22Rv1 (cell line): ENCODE data around the gene NPAS4.

Experiments used
- H3K27ac ChIP-seq: fragments of 450-650 bp; 2 replicates; pipeline ENCODE4 v1.5.1; 2017
- ZFX ChIP-seq: fragments of 450-650 bp; IDR thresholded peaks from 2 replicates; pipeline ENCODE4 v1.6.1; 2017; ENCODE audit warnings: antibody characterized with exemption, borderline replicate concordance
- TF ChIP-seq, protein P1 (sequence below): fragments of 450-650 bp; IDR thresholded peaks from 2 replicates; pipeline ENCODE4 v1.5.1; 2017; ENCODE audit warnings: mild to moderate bottlenecking

Gene NPAS4

DNA sequence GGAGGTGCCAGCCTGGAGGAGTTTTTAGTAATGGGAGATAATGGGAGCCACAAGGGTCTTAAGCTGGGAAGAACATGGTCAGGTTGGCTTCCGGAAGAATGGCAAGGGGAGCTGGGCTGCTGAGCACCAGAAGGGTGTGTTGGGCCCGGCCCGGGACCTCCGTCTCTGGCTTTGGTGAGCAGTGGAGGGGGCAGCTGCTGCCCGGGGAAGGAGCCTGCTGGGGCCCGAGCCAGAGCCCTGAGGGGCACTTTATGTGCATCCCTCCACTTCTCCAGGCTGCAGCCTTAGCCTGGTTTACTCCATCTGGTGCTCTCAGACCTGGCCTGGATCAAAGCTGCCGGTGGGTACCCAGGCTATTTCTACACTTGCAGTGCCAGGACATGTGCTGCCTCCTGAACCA, 8.7 kb upstream of the NPAS4 start:
- no peak for TF ChIP-seq ZFX
- TF ChIP-seq, protein P1, sequence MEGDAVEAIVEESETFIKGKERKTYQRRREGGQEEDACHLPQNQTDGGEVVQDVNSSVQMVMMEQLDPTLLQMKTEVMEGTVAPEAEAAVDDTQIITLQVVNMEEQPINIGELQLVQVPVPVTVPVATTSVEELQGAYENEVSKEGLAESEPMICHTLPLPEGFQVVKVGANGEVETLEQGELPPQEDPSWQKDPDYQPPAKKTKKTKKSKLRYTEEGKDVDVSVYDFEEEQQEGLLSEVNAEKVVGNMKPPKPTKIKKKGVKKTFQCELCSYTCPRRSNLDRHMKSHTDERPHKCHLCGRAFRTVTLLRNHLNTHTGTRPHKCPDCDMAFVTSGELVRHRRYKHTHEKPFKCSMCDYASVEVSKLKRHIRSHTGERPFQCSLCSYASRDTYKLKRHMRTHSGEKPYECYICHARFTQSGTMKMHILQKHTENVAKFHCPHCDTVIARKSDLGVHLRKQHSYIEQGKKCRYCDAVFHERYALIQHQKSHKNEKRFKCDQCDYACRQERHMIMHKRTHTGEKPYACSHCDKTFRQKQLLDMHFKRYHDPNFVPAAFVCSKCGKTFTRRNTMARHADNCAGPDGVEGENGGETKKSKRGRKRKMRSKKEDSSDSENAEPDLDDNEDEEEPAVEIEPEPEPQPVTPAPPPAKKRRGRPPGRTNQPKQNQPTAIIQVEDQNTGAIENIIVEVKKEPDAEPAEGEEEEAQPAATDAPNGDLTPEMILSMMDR, result no peak
- no peak overlapping the region for H3K27ac ChIP-seq

DNA sequence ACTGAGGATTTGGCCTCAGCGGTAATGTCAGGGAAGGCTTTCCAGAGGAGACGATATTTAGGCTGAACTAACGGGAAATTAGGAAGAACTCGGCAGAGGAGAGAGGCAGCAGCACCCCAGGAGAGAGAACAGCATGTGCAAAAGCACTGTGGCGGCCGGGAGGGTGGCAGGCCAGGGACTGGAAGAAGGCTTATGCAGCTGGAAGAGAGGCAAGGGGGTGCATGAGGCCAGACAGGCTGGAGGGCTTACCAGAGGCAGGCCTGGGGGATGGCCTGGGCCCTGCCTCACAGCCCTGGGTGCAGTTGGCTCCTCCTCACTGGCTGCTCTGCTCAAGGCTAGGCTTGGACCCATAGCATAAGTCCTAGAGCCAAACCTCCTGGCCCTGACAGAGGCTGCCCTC, 7.7 kb upstream of the NPAS4 start:
- no peak overlapping the region for H3K27ac ChIP-seq

DNA sequence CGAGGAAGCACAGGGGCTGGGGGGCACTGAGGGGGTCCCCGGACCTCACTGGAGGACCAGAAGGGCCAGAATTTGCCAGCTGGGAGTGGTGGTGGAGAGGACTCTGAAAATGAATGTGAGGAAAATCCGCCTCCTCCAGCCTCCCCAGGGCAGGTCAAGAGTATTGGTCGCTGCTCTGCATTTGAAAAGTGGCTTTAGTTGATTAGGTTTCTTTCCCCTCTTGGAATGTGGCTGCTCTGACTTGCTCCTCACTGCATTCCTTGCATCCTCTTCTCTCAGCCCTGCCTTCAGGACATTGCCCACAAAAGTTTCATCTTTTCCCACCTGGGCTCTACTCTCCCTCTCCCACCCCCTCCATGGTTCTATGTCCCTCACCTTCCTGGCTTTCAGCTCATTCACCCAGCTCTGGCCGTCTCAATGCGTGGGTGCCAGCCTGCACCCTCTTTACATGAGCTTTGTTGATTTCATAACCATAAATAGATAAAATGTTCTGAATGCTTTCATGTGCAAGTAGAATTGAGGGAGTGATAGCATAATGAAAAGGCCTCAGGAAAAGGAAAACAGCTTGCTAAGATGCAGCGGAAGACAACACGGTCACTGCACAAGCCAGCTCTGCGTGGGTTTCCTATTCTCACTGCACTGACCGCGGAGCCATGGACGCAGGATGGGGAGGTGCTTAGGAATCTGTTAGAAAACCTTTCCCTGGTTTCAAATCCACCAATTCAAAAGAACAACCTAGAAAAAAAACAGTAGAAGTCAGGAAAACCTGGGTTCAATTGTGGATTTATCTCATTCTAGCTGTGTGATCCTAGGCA, 6.5 kb upstream of the NPAS4 start:
- TF ChIP-seq, protein P1, result no peak
- TF ChIP-seq ZFX, result no peak
- no peak overlapping the region for H3K27ac ChIP-seq

More for the DNA sequence above, 7.7 kb upstream of the NPAS4 start:
- TF ChIP-seq, protein P1, result no peak
- no peak for TF ChIP-seq ZFX

DNA sequence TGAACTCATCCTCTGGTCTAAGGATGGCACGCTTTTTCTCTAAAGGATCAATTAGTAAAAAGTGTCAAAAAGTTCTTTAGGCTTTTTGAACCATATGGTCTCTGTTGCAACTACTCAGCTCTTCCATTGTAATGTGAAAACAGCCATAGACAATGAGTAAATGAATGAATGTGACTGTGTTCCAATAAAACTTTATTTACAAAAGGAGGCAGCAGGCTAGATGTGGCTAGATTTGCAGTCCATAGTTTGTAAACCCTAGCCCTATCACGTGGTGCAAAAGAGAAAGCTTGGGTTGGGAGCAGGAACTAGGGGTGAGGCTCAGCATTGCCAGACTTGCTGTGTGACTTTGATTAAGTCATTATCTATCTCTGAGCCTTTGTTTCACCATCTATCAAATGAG, 5.4 kb upstream of the NPAS4 start:
- TF ChIP-seq, protein P1, result no peak
- TF ChIP-seq ZFX, result no peak
- H3K27ac ChIP-seq, result no peak overlapping the region

DNA sequence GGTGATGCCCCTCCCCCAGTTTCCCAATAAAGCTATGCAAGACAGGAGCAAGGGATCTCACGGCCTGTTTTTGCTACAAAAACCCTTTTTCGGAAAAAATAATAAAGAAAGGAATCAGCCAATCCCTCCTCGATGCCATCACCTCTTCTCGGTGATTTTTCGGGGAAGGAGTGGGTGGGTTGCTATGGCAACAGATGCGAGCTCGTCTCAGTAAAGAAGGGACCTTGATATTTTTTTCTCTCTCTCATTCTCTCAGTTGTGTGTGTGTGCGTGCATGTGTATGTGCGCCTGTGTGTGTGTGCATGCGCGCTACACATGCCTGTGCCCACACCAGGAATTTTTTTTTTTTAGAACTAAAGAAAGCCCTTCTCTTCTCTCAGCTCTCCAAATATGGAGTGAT, 3.8 kb upstream of the NPAS4 start:
- no peak overlapping the region for H3K27ac ChIP-seq
- TF ChIP-seq ZFX, result no peak
- TF ChIP-seq, protein P1, result no peak

DNA sequence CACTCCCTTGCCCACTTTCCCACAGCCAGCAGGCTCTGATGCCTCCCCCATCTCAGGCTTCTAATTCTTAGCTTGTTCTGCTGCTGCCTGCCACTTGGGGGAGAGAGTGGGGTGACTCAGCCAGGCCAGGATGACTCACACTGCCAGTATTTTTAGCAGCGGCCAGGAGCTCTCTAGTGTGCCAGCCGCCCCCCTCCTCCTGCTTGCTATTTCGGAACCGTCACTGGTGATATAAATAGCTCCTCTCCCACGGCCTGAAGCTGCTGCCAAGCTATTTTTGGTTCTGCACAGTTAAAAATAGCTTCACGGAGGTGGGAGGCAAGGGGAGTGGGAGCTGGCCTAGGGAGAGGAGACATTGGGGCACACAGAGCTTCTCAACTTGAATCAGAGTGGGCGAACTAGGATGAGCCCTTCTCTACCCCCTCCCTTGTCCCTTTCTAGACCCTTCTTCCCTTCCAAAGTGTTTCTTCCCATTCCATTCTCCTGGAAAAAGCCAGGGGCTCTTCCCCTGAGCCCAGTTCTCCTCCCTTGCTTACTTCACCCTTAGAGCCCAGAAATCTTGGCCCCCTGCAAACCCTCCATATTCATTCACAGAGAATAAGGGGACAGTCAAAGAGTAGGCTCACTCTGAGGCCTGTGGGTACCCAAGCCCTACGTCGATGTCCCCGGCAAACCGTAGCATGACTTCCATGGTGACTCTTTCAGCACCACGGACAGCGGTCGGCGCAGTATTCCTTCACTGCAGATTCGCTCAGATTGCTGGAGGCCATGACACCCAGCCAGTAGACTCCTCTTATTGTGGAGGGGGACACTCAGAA, 2.5 kb upstream of the NPAS4 start:
- no peak overlapping the region for H3K27ac ChIP-seq
- TF ChIP-seq ZFX, result no peak
- TF ChIP-seq, protein P1, result no peak

DNA sequence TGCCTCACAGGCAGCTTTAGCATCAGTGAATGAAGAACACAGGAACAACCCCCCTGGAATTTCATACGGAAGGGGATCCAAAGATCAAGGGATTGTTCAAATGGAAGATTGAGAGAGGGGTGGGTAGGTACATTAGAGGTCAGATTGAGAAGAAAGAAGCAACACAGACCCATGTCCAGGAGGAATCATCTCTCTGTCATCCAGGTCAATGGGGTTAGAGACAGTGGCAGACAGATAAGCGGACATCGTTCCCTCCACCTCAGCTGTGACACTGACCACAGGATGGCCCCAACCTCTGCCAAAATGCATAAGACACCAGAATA, 1.9 kb upstream of the NPAS4 start:
- TF ChIP-seq, protein P1, result no peak
- no peak for TF ChIP-seq ZFX
- H3K27ac ChIP-seq, result no peak overlapping the region
